CD4-positive, alpha-beta T cell (primary cell): Measurements from ENCODE around the gene CSNK1G1. TPM values are rescaled to one million over a fixed set of nuclear protein-coding genes. Genes with fewer than 3 reads are reported as not detected.

Experiments
- ATAC-seq: fragments of 200-7000 bp; cut with Tn5 transposase; one replicate; pipeline ENCODE4 v1.10.0; 2022; ENCODE audit warnings: mild to moderate bottlenecking; ENCODE audit not compliant: poor library complexity
- CTCF ChIA-PET: fragments of 350-600 bp; sonication (Branson Sonifier 250); formaldehyde crosslinking; loops from one replicate; lab custom pipeline; 2021; ENCODE audit warnings: antibody characterized with exemption, inconsistent platforms; lab: Charles Lee
- POLR2A ChIA-PET: fragments of 350-600 bp; sonication (Branson Sonifier 250); formaldehyde crosslinking; loops from one replicate; lab custom pipeline; 2021; ENCODE audit warnings: antibody characterized with exemption, inconsistent platforms; lab: Charles Lee
- DNase-seq, 14 experiments: peaks; one replicate each; pipeline ENCODE4 v3.0.0-alpha.2; 2013 to 2020; ENCODE audit warnings: mixed read lengths in 2 of 14
- H3K27ac ChIP-seq, 2 donors: one replicate each; pipeline versions ENCODE4 v1.5.1 to v1.7.0; 2013; ENCODE audit warnings: low read length in 2 of 2, low read depth in 1 of 2, mild to moderate bottlenecking in 1 of 2
- H3K27me3 ChIP-seq, 2 experiments: 1 replicate in 1 of 2; 2 replicates in 1 of 2; pipeline versions ENCODE4 v1.6.1 to v1.7.0; 2013; ENCODE audit warnings: low read length in 2 of 2, control low read depth in 1 of 2, mild to moderate bottlenecking in 1 of 2, moderate library complexity in 1 of 2; ENCODE audit not compliant: insufficient read depth in 2 of 2, control insufficient read depth in 1 of 2
- H3K36me3 ChIP-seq: one replicate; pipeline ENCODE4 v1.6.1; 2013; ENCODE audit warnings: low read length, control low read depth; ENCODE audit not compliant: insufficient read depth
- H3K4me1 ChIP-seq: one replicate; pipeline ENCODE4 v1.6.1; 2013; ENCODE audit warnings: low read length, control low read depth; ENCODE audit not compliant: insufficient read depth
- H3K4me3 ChIP-seq: one replicate; pipeline ENCODE4 v1.5.1; 2013; ENCODE audit warnings: mild to moderate bottlenecking, low read length, moderate library complexity
- H3K9me3 ChIP-seq, 2 experiments: 1 replicate in 1 of 2; 2 replicates in 1 of 2; pipeline versions ENCODE4 v1.6.1 to v1.7.0; 2013; ENCODE audit warnings: low read length in 2 of 2, mild to moderate bottlenecking in 2 of 2, control low read depth in 1 of 2, moderate library complexity in 1 of 2; ENCODE audit not compliant: control insufficient read depth in 1 of 2, insufficient read depth in 1 of 2
- H3K27ac Mint-ChIP-seq: one replicate; pipeline ENCODE4 v1.8.0; 2020; ENCODE audit warnings: mixed read lengths
- H3K27me3 Mint-ChIP-seq: one replicate; pipeline ENCODE4 v1.8.0; 2021; ENCODE audit warnings: mixed read lengths
- H3K36me3 Mint-ChIP-seq: one replicate; pipeline ENCODE4 v1.8.0; 2021; ENCODE audit warnings: low read depth, mixed read lengths
- H3K4me1 Mint-ChIP-seq: one replicate; pipeline ENCODE4 v1.8.0; 2021; ENCODE audit warnings: low read depth, mixed read lengths
- H3K4me3 Mint-ChIP-seq: one replicate; pipeline ENCODE4 v1.8.0; 2020; ENCODE audit warnings: mild to moderate bottlenecking, mixed read lengths
- H3K9me3 Mint-ChIP-seq: one replicate; pipeline ENCODE4 v1.8.0; 2020; ENCODE audit warnings: mixed read lengths
- intact Hi-C, 2 experiments: fragments of 100-400 bp; cut with DNase I in 1 of 2; cut with micrococcal nuclease in 1 of 2; formaldehyde crosslinking; loops; one replicate each; pipeline versions ENCODE4 v1.15.1 to v1.9.0; 2023 to 2025; cut with DNase I, micrococcal nuclease
- total RNA-seq, 174 experiments: library from RNA in 2 of 174; stranded (reverse) in 2 of 174; gene quantifications; one replicate each; pipeline ENCODE4 v1.2.3 and lab custom pipeline; 2021 to 2026
- TF ChIP-seq, protein P1 (sequence below): fragments of 200-600 bp; IDR thresholded peaks from one replicate; pipeline ENCODE4 v1.8.0; 2022; ENCODE audit warnings: antibody characterized with exemption, mild to moderate bottlenecking

CSNK1G1 gene
- total RNA-seq, 2 experiments from 2014 or later: 12.2 to 13.7 TPM

DNA sequence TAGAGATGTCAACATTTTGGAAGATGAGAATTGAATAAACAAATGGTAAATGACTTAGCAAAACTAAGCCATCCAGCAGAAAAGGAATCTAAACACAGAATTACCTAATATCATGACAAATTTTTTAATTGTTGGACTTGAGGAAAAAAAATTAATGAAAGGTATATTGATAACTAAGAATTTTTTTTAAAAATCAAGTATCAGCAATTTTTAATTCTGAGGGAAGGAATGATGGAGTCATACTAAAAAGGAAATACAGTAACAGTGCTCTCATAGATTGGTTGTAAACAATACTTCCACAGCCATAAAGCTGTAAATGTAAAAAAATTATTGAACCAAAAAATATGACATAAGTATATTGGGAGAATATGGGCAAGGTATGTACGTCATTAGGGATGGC lies 68.0 kb downstream of the CSNK1G1 start:
- DNase-seq: no peak
- Mint-ChIP-seq H3K4me3 (no peak overlapping the region), H3K27ac (no peak overlapping the region), H3K27me3 (no peaks in the 10 kb centered on the region), H3K9me3 (no peaks in the 10 kb centered on the region), H3K36me3 (peaks cover 1% of the 10 kb centered on the region), H3K4me1 (peaks cover 13% of the 10 kb centered on the region)
- POLR2A ChIA-PET: no interaction called here
- no peaks in the 10 kb centered on the region for H3K36me3 ChIP-seq
- H3K27ac ChIP-seq: no peak overlapping the region
- H3K4me1 ChIP-seq: no peaks in the 10 kb centered on the region
- no peaks in the 10 kb centered on the region for H3K9me3 ChIP-seq
- CTCF ChIA-PET: no interaction called here
- ATAC-seq: no peak
- TF ChIP-seq, protein P1, sequence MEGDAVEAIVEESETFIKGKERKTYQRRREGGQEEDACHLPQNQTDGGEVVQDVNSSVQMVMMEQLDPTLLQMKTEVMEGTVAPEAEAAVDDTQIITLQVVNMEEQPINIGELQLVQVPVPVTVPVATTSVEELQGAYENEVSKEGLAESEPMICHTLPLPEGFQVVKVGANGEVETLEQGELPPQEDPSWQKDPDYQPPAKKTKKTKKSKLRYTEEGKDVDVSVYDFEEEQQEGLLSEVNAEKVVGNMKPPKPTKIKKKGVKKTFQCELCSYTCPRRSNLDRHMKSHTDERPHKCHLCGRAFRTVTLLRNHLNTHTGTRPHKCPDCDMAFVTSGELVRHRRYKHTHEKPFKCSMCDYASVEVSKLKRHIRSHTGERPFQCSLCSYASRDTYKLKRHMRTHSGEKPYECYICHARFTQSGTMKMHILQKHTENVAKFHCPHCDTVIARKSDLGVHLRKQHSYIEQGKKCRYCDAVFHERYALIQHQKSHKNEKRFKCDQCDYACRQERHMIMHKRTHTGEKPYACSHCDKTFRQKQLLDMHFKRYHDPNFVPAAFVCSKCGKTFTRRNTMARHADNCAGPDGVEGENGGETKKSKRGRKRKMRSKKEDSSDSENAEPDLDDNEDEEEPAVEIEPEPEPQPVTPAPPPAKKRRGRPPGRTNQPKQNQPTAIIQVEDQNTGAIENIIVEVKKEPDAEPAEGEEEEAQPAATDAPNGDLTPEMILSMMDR: no peak
- H3K27me3 ChIP-seq: no peaks in the 10 kb centered on the region
- intact Hi-C loops: no loop called here
- H3K4me3 ChIP-seq: no peak overlapping the region

DNA sequence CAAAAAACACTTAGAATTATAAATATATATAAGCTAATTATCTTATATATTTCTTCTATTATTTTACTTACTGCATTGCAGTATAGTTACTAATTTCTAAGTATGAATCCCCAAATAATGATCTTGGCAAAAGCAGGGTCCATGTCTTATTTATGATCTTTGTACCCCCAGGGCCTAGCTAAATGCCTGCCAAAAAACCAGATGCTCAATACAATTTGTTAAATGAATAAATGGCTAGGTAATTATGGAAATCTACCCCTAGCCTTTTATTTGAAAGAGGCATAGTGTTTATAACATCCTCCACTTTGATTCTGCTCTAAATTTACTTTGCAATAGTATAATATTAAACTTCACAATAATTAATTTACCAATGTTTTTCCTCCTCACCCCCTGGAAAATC lies 69.5 kb downstream of the CSNK1G1 start:
- no peaks in the 10 kb centered on the region for H3K9me3 ChIP-seq
- TF ChIP-seq, protein P1: no peak
- H3K9me3 Mint-ChIP-seq: no peaks in the 10 kb centered on the region
- no peak overlapping the region for H3K4me3 Mint-ChIP-seq
- H3K27me3 ChIP-seq: no peaks in the 10 kb centered on the region
- peaks cover 12% of the 10 kb centered on the region for H3K4me1 Mint-ChIP-seq
- no peaks in the 10 kb centered on the region for H3K4me1 ChIP-seq
- no peak overlapping the region for H3K4me3 ChIP-seq
- no peak for DNase-seq
- intact Hi-C loops: no loop called here
- H3K27ac Mint-ChIP-seq: no peak overlapping the region
- ChIA-PET CTCF (no interaction called here), POLR2A (interaction anchor here (0.6 kb wide), 1 partner anchor 287 kb away, joined by 4 read pairs; no protein-coding TSS in a partner anchor)
- no peak overlapping the region for H3K27ac ChIP-seq
- H3K27me3 Mint-ChIP-seq: no peaks in the 10 kb centered on the region
- ATAC-seq: no peak
- no peaks in the 10 kb centered on the region for H3K36me3 Mint-ChIP-seq
- H3K36me3 ChIP-seq: no peaks in the 10 kb centered on the region

DNA sequence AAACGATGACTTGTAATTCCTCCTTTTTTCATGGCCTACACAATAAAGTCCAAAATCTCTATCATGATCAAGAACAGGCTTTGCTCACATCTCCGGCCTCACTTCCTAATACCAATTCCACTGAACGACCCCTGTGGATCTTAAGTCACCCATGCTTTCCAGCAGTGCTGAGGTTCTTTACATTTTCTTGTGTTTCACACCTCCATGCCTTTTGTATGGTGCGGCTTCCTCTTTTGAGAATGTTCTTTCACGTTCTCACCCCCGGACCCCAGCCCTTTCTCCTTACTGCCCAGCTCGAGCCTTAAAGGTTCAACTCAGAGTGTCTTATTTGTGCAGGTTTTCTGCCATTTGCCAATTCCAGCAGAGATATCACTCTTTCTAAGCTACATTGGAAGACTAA lies 70.1 kb downstream of the CSNK1G1 start:
- no peaks in the 10 kb centered on the region for H3K27me3 Mint-ChIP-seq
- no peaks in the 10 kb centered on the region for H3K9me3 ChIP-seq
- H3K4me1 Mint-ChIP-seq: peaks cover 12% of the 10 kb centered on the region
- no peaks in the 10 kb centered on the region for H3K36me3 Mint-ChIP-seq
- H3K4me3 Mint-ChIP-seq: no peak overlapping the region
- POLR2A ChIA-PET: interaction anchor here (0.9 kb wide), 1 partner anchor 13 kb away, joined by 3 read pairs; no protein-coding TSS in a partner anchor
- H3K4me1 ChIP-seq: no peaks in the 10 kb centered on the region
- H3K27ac Mint-ChIP-seq: no peak overlapping the region
- ATAC-seq (no peak), DNase-seq (no peak)
- H3K36me3 ChIP-seq: no peaks in the 10 kb centered on the region
- CTCF ChIA-PET: no interaction called here
- intact Hi-C loops: no loop called here
- H3K4me3 ChIP-seq: no peak overlapping the region
- no peaks in the 10 kb centered on the region for H3K27me3 ChIP-seq
- H3K27ac ChIP-seq: no peak overlapping the region
- no peaks in the 10 kb centered on the region for H3K9me3 Mint-ChIP-seq
- TF ChIP-seq, protein P1: no peak
